ENCODE measurements around the gene PKP4.

DNA sequence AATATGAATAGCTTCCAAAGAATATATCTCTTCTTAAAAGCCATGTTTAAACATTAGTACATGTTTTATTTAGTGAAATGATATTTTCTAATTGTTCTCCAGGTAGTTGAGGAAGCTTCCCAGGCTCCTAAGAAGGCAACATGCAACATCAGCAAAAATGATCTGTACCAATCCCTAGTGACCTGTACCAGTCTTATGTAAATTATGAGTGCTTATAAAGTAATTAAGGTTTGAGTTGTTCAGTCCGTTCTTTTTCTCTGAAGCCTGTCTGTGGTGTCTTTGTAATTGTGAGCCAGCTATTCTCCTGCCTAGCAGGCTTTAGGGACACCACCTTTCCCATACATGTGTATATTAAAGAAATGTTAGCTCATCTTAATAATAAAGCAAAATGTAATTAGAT lies 98.2 kb downstream of the PKP4 start:
- TF ChIP-seq, protein P1, sequence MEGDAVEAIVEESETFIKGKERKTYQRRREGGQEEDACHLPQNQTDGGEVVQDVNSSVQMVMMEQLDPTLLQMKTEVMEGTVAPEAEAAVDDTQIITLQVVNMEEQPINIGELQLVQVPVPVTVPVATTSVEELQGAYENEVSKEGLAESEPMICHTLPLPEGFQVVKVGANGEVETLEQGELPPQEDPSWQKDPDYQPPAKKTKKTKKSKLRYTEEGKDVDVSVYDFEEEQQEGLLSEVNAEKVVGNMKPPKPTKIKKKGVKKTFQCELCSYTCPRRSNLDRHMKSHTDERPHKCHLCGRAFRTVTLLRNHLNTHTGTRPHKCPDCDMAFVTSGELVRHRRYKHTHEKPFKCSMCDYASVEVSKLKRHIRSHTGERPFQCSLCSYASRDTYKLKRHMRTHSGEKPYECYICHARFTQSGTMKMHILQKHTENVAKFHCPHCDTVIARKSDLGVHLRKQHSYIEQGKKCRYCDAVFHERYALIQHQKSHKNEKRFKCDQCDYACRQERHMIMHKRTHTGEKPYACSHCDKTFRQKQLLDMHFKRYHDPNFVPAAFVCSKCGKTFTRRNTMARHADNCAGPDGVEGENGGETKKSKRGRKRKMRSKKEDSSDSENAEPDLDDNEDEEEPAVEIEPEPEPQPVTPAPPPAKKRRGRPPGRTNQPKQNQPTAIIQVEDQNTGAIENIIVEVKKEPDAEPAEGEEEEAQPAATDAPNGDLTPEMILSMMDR (conservative IDR thresholded peaks at IDR 0.05 in 1 of 2, IDR thresholded peaks at IDR 0.05 in 1 of 2; ENCODE audit: low read depth in 1 of 2, low read length in 2 of 2): no peak
- no peak for TF ChIP-seq EZH2 (IDR thresholded peaks at IDR 0.05; ENCODE audit: low read length, missing control alignments)
